ENCODE measurements around the gene ITGAE.

DNA sequence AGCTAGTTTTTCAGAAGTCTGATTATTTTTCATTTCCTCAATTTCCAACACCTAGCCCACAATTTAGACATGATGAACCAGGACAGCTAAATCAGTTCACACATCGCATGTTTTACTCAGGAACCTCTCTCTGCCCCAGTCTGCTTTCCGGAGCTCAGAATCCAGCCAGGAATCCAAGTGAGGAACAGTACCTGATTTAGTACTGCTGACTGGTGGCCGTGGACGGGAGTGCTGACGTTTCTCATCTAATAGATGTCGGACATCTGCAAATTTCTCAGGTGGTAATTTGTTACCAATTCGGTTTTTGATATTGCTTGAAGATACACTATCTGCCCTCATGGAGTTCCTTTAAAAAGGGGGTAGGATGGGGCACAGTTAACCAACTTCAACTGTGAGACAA is 14.9 kb upstream of the ITGAE start:
- TF ChIP-seq, protein P1, sequence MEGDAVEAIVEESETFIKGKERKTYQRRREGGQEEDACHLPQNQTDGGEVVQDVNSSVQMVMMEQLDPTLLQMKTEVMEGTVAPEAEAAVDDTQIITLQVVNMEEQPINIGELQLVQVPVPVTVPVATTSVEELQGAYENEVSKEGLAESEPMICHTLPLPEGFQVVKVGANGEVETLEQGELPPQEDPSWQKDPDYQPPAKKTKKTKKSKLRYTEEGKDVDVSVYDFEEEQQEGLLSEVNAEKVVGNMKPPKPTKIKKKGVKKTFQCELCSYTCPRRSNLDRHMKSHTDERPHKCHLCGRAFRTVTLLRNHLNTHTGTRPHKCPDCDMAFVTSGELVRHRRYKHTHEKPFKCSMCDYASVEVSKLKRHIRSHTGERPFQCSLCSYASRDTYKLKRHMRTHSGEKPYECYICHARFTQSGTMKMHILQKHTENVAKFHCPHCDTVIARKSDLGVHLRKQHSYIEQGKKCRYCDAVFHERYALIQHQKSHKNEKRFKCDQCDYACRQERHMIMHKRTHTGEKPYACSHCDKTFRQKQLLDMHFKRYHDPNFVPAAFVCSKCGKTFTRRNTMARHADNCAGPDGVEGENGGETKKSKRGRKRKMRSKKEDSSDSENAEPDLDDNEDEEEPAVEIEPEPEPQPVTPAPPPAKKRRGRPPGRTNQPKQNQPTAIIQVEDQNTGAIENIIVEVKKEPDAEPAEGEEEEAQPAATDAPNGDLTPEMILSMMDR (IDR thresholded peaks at IDR 0.05; ENCODE audit: low read length): no peak
- no peak for TF ChIP-seq EZH2 (optimal IDR thresholded peaks at IDR 0.05; ENCODE audit: low read depth, low read length)
